Measurements from ENCODE around the gene EXOC8. TPM values are rescaled to one million over a fixed set of nuclear protein-coding genes. Genes with fewer than 3 reads are reported as not detected.

EXOC8 gene
- total and polyA plus RNA-seq, 2 of the 8 experiments (the other 6 are each of a cell fraction or from before 2014, with no cell fraction given) = 2.0 to 9.8 TPM

DNA sequence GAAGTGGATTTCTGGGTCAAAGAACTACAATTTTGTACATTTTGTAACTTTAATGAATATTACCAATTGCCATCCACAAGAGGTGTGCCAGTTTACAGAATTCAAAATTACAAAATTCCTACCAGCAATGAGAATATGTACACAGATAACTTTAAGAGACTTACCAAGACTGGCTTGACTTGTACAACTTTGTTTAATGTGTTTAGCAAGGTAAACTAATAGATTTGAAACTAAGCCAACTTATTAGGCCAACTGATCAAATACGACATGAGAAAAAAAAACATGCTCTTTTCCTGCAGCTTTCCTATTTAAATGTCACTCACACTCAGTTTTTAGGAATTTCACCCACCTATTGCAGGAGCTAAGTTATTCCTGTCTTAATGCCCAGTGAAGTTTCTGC lies 11.4 kb downstream of the EXOC8 start (continued):
- TF ChIP-seq, protein P1, sequence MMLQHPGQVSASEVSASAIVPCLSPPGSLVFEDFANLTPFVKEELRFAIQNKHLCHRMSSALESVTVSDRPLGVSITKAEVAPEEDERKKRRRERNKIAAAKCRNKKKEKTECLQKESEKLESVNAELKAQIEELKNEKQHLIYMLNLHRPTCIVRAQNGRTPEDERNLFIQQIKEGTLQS (IDR thresholded peaks at IDR 0.05; ENCODE audit: insufficient read depth, low read depth, low read length) = no peak
- no peak for TF ChIP-seq ASH2L (IDR thresholded peaks at IDR 0.05; ENCODE audit: low read length)
- TF ChIP-seq TCF12 (IDR thresholded peaks at IDR 0.05; ENCODE audit: low read depth, low read length) = no peak
